ENCODE data around the gene ARHGEF10L.
A peak's percentile ranks its signal among the peaks of the same experiment; 100 is the strongest.

The ARHGEF10L gene

GRCh38 chr1:17531682-17532487, 7.6 kb upstream of the ARHGEF10L start:
- H3K4me3 ChIP-seq (ENCODE audit: low read depth, low read length), result no peak overlapping the region
- DNase-seq (ENCODE audit: low read depth), result peak; percentile 45

GRCh38 chr1:17533201-17533600, 6.3 kb upstream of the ARHGEF10L start:
- DNase-seq (ENCODE audit: low read depth), result no peak
- H3K4me3 ChIP-seq (ENCODE audit: low read depth, low read length), result no peak overlapping the region
- TF ChIP-seq, protein P1, sequence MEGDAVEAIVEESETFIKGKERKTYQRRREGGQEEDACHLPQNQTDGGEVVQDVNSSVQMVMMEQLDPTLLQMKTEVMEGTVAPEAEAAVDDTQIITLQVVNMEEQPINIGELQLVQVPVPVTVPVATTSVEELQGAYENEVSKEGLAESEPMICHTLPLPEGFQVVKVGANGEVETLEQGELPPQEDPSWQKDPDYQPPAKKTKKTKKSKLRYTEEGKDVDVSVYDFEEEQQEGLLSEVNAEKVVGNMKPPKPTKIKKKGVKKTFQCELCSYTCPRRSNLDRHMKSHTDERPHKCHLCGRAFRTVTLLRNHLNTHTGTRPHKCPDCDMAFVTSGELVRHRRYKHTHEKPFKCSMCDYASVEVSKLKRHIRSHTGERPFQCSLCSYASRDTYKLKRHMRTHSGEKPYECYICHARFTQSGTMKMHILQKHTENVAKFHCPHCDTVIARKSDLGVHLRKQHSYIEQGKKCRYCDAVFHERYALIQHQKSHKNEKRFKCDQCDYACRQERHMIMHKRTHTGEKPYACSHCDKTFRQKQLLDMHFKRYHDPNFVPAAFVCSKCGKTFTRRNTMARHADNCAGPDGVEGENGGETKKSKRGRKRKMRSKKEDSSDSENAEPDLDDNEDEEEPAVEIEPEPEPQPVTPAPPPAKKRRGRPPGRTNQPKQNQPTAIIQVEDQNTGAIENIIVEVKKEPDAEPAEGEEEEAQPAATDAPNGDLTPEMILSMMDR (conservative IDR thresholded peaks at IDR 0.05; ENCODE audit: low read depth, low read length), result no peak

More at GRCh38 chr1:17531682-17532487, 7.6 kb upstream of the ARHGEF10L start:
- TF ChIP-seq, protein P1 (conservative IDR thresholded peaks at IDR 0.05; ENCODE audit: low read depth, low read length), result no peak

- TF ChIP-seq, protein P1 (conservative IDR thresholded peaks at IDR 0.05; ENCODE audit: low read depth, low read length), result no peak
- no peak overlapping the region for H3K4me3 ChIP-seq (ENCODE audit: low read depth, low read length)
- DNase-seq (ENCODE audit: low read depth), result no peak
Measured at GRCh38 chr1:17535300-17535936, 4.1 kb upstream of the ARHGEF10L start.

DNA sequence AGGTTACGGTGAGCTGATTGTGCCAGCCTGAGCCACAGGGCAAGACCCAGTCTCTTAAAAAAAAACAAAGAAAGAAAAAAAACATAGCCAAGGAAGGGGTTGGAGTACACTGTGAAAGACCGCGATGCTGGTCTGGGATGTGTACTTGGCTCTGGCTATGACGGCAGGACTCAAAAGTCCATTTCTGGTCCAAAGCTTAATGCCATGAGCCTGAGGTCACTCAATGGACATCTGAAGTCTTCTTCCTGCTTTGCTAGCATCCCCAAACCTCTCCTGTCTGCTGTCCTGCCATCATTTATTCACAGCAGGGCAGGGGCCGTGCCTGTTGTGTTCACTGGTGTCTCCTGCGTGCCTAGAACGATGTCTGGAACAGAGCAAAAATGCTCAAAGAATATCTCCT, 1.5 kb upstream of the ARHGEF10L start:
- TF ChIP-seq, protein P1 (conservative IDR thresholded peaks at IDR 0.05; ENCODE audit: low read depth, low read length), result no peak
- no peak for DNase-seq (ENCODE audit: low read depth)
- no peak overlapping the region for H3K4me3 ChIP-seq (ENCODE audit: low read depth, low read length)

- no peak overlapping the region for H3K4me3 ChIP-seq (ENCODE audit: low read depth, low read length)
- TF ChIP-seq, protein P1 (conservative IDR thresholded peaks at IDR 0.05; ENCODE audit: low read depth, low read length), result no peak
- no peak for DNase-seq (ENCODE audit: low read depth)
Measured at GRCh38 chr1:17538428-17539117, 925 bp upstream of the ARHGEF10L start.

DNA sequence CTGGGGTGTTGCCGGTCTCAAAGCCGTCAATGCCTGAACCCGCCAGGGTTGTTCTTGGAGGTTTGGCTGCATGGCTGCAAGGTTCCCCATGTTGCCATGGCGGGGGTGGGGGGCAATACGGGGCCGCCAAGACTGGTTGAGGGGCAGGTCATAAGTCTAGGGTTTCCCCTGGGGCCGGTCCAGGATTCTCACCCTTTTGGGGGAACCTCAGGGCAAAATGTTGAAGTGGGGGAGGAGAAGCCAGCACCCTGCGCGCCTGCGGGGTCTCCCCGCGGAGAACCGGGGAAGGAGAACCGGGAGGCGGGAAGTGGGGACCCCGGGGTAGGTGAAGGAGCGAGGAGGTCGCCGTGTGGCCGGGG, 401 bp upstream of the ARHGEF10L start:
- no peak for DNase-seq (ENCODE audit: low read depth)
- TF ChIP-seq, protein P1 (conservative IDR thresholded peaks at IDR 0.05; ENCODE audit: low read depth, low read length), result no peak
- H3K4me3 ChIP-seq (ENCODE audit: low read depth, low read length), result peak overlapping the region; percentile 67

Measured in choroid plexus epithelial cell (primary cell).